ENCODE results near the gene DEGS1. TPM values are rescaled to one million over a fixed set of nuclear protein-coding genes. Genes with fewer than 3 reads are reported as not detected.

Gene DEGS1
- total RNA-seq, 1 experiment from 2014 or later, result 20.0 TPM

DNA sequence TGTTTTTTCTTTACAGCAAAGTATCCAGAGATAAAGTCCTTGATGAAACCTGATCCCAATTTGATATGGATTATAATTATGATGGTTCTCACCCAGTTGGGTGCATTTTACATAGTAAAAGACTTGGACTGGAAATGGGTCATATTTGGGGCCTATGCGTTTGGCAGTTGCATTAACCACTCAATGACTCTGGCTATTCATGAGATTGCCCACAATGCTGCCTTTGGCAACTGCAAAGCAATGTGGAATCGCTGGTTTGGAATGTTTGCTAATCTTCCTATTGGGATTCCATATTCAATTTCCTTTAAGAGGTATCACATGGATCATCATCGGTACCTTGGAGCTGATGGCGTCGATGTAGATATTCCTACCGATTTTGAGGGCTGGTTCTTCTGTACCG is 6.5 kb downstream of the DEGS1 start:
- no TSS peak for BruUV-seq (replicated peaks)
- TF ChIP-seq, protein P1, sequence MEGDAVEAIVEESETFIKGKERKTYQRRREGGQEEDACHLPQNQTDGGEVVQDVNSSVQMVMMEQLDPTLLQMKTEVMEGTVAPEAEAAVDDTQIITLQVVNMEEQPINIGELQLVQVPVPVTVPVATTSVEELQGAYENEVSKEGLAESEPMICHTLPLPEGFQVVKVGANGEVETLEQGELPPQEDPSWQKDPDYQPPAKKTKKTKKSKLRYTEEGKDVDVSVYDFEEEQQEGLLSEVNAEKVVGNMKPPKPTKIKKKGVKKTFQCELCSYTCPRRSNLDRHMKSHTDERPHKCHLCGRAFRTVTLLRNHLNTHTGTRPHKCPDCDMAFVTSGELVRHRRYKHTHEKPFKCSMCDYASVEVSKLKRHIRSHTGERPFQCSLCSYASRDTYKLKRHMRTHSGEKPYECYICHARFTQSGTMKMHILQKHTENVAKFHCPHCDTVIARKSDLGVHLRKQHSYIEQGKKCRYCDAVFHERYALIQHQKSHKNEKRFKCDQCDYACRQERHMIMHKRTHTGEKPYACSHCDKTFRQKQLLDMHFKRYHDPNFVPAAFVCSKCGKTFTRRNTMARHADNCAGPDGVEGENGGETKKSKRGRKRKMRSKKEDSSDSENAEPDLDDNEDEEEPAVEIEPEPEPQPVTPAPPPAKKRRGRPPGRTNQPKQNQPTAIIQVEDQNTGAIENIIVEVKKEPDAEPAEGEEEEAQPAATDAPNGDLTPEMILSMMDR (conservative IDR thresholded peaks at IDR 0.05), result no peak
- TF ChIP-seq EZH2 (IDR thresholded peaks at IDR 0.05; ENCODE audit: low read depth), result no peak
- no peaks in the 10 kb centered on the region for H3K4me1 ChIP-seq (replicated peaks; ENCODE audit: insufficient read depth)

DNA sequence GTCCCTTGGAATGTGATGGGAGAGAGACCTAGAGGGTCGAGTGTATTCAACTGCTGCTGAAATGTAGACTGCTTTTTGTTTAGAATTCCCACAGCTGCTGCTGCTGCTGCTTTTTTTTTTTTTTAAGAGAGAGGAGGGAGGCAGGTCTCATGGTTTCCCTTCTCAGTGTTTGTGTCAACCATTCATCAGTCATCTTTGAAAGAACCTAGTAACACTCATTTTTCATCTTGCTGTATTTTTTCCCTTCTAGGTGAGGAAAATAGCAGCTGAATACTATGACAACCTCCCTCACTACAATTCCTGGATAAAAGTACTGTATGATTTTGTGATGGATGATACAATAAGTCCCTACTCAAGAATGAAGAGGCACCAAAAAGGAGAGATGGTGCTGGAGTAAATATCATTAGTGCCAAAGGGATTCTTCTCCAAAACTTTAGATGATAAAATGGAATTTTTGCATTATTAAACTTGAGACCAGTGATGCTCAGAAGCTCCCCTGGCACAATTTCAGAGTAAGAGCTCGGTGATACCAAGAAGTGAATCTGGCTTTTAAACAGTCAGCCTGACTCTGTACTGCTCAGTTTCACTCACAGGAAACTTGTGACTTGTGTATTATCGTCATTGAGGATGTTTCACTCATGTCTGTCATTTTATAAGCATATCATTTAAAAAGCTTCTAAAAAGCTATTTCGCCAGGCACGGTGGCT is 9.2 kb downstream of the DEGS1 start:
- BruUV-seq (replicated peaks), result TSS peak; percentile 21
- Histone ChIP-seq H3K79me2 (ENCODE audit: low read depth) (peaks cover 5% of the 10 kb centered on the region; the same call in 1 of the 2 replicates), H3K36me3 (ENCODE audit: low read depth) (no peaks in the 10 kb centered on the region)

More for the DNA sequence above, 6.5 kb downstream of the DEGS1 start:
- no peaks in the 10 kb centered on the region for H4K20me1 ChIP-seq (ENCODE audit: insufficient read depth)
- intact Hi-C loops (cut with micrococcal nuclease; ENCODE audit: unreplicated experiment), result no loop called here
- H3K27me3 ChIP-seq (ENCODE audit: insufficient read depth, low read depth), result no peaks in the 10 kb centered on the region
- no peak overlapping the region for H3K4me2 ChIP-seq
- ChIA-PET POLR2A (ENCODE audit: unreplicated experiment) (no interaction called here), CTCF (no interaction called here)
- DNase-seq, result no peak
- no peak overlapping the region for H2AFZ ChIP-seq
- H3K79me2 ChIP-seq (ENCODE audit: low read depth), result peaks cover 11% of the 10 kb centered on the region; the same call in 1 of the 2 replicates
- H3F3A ChIP-seq (ENCODE audit: insufficient read depth, low read depth), result no peaks in the 10 kb centered on the region
- no peaks in the 10 kb centered on the region for H3K9me2 ChIP-seq (ENCODE audit: insufficient read depth)
- H3K36me3 ChIP-seq (ENCODE audit: low read depth), result no peaks in the 10 kb centered on the region
- no peaks in the 10 kb centered on the region for H3K9me3 ChIP-seq (ENCODE audit: insufficient read depth, low read depth)
- H3K4me3 ChIP-seq, result no peak overlapping the region
- no peak overlapping the region for H3K27ac ChIP-seq

DNA sequence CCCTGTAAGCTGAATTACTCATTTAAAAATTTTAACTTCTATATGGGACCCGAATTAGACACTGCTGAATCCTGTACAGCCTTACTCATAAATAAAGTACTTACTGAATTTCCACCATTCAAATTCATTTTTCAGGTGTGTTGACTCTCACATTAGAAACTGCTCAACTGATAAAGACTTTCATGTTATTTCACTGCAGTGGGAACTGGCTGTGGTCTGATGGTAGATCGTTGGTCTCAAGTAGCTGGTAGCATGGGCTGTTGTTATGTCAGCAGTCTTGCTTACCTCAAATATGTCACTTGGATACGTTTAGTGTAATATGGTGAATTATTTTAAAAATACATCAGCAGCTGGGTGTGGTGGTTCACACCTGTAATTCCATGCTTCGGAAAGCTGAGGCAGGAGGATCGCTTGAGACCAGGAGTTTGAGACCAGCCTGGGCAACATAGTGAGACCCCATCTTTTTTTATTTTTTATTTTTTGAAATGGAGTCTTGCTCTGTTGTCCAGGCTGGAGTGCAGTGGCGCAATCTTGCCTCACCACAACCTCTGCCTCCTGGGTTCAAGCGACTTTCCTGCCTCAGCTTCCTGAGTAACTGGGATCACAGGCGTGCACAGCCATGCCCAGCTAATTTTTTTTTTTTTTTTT is 10.4 kb downstream of the DEGS1 start:
- TF ChIP-seq, protein P1 (conservative IDR thresholded peaks at IDR 0.05), result no peak
- TF ChIP-seq EZH2 (IDR thresholded peaks at IDR 0.05; ENCODE audit: low read depth), result no peak
- ChIA-PET POLR2A (ENCODE audit: unreplicated experiment) (interaction anchor here (0.7 kb wide), 1 partner anchor 18 kb away, joined by 3 read pairs; no protein-coding TSS in a partner anchor), CTCF (no interaction called here)
- Histone ChIP-seq H2AFZ (no peak overlapping the region), H3F3A (ENCODE audit: insufficient read depth, low read depth) (no peaks in the 10 kb centered on the region; the same call in 1 of the 2 replicates), H3K27ac (no peak overlapping the region), H3K27me3 (ENCODE audit: insufficient read depth, low read depth) (no peaks in the 10 kb centered on the region), H3K9me3 (ENCODE audit: insufficient read depth, low read depth) (no peaks in the 10 kb centered on the region), H3K79me2 (ENCODE audit: low read depth) (no peaks in the 10 kb centered on the region), H3K4me1 (replicated peaks; ENCODE audit: insufficient read depth) (no peaks in the 10 kb centered on the region), H3K4me2 (no peak overlapping the region), H3K36me3 (ENCODE audit: low read depth) (no peaks in the 10 kb centered on the region), H3K9me2 (ENCODE audit: insufficient read depth) (no peaks in the 10 kb centered on the region), H3K4me3 (no peak overlapping the region), H4K20me1 (ENCODE audit: insufficient read depth) (no peaks in the 10 kb centered on the region)
- no peak for DNase-seq
- intact Hi-C loops (cut with micrococcal nuclease; ENCODE audit: unreplicated experiment), result no loop called here
- no TSS peak for BruUV-seq (replicated peaks)

More for the DNA sequence above, 9.2 kb downstream of the DEGS1 start:
- H3K4me3 ChIP-seq, result no peak overlapping the region
- no peaks in the 10 kb centered on the region for H4K20me1 ChIP-seq (ENCODE audit: insufficient read depth)
- H2AFZ ChIP-seq, result no peak overlapping the region
- no peak for TF ChIP-seq EZH2 (IDR thresholded peaks at IDR 0.05; ENCODE audit: low read depth)
- TF ChIP-seq, protein P1 (conservative IDR thresholded peaks at IDR 0.05), result no peak
- H3K4me2 ChIP-seq, result no peak overlapping the region
- H3F3A ChIP-seq (ENCODE audit: insufficient read depth, low read depth), result no peaks in the 10 kb centered on the region; the same call in 1 of the 2 replicates
- ChIA-PET POLR2A (ENCODE audit: unreplicated experiment) (no interaction called here), CTCF (interaction anchor here (0.6 kb wide), 1 partner anchor 18 kb away, joined by 4 read pairs; no protein-coding TSS in a partner anchor)
- no peak for DNase-seq
- H3K4me1 ChIP-seq (replicated peaks; ENCODE audit: insufficient read depth), result no peaks in the 10 kb centered on the region
- H3K9me3 ChIP-seq (ENCODE audit: insufficient read depth, low read depth), result no peaks in the 10 kb centered on the region
- H3K9me2 ChIP-seq (ENCODE audit: insufficient read depth), result no peaks in the 10 kb centered on the region
- intact Hi-C loops (cut with micrococcal nuclease; ENCODE audit: unreplicated experiment), result no loop called here
- no peaks in the 10 kb centered on the region for H3K27me3 ChIP-seq (ENCODE audit: insufficient read depth, low read depth)
- H3K27ac ChIP-seq, result no peak overlapping the region
